K562 (cell line): Measurements from ENCODE around the gene TPM4. TPM values are rescaled to one million over a fixed set of nuclear protein-coding genes. Genes with fewer than 3 reads are reported as not detected.

Experiments
- ATAC-seq: fragments of 200-7000 bp; cut with Tn5 transposase; 3 replicates; pipeline ENCODE4 v1.9.1; 2020; ENCODE audit warnings: moderate library complexity
- BruUV-seq: library from RNA; stranded (reverse); fragments of 400-500 nt; replicated peaks from 2 replicates; lab custom pipeline; 2021; lab: Mats Ljungman, UMichigan
- CTCF ChIA-PET: fragments of 300-600 bp; formaldehyde crosslinking; extraction: SDS; loops from one replicate; lab custom pipeline; 2021; ENCODE audit warnings: low intra/inter-chr PET ratio; lab: Yijun Ruan, JAX
- POLR2A ChIA-PET: fragments of 300-600, 350-650 bp; sonication (Branson Sonifier 250); formaldehyde crosslinking; extraction: SDS; loops from one replicate; lab custom pipeline; 2021; ENCODE audit warnings: antibody characterized with exemption, inconsistent platforms; lab: Yijun Ruan, JAX
- DNase-seq, 4 experiments: peaks; one replicate each; pipeline versions ENCODE4 v3.0.0 to v3.0.0-alpha.2; 2011 to 2018; ENCODE audit warnings: low spot score in 3 of 4, mixed read lengths in 3 of 4; ENCODE audit errors: extremely low read depth in 1 of 4
- FAIRE-seq: peaks from 2 replicates; lab custom pipeline; 2011; peaks lifted over from hg19 to GRCh38; lab: Jason Lieb, UNC
- H2AFZ ChIP-seq: 2 replicates; pipeline ENCODE4 v1.6.0; 2011; ENCODE audit warnings: low read depth, low read length, control low read depth, inconsistent platforms
- H3K27ac ChIP-seq: fragments of 200-600 bp; 3 replicates; pipeline ENCODE4 v1.8.0; 2011; ENCODE audit warnings: low read depth, mild to moderate bottlenecking, control low read depth, inconsistent platforms, low read length, moderate library complexity, mixed read lengths; ENCODE audit errors: extremely low read depth
- H3K27me3 ChIP-seq, 2 experiments: fragments of 300-600 bp in 1 of 2; 2 replicates in 1 of 2; 3 replicates in 1 of 2; pipeline versions ENCODE4 v1.6.0 to v1.8.0; 2011; ENCODE audit warnings: inconsistent platforms in 2 of 2, low read length in 2 of 2, mild to moderate bottlenecking in 1 of 2, mixed read lengths in 1 of 2, moderate library complexity in 1 of 2; ENCODE audit not compliant: control insufficient read depth in 2 of 2, insufficient read depth in 2 of 2
- H3K36me3 ChIP-seq: fragments of 300-600 bp; 3 replicates; pipeline ENCODE4 v1.8.0; 2011; ENCODE audit warnings: mild to moderate bottlenecking, low read length, inconsistent platforms; ENCODE audit not compliant: control insufficient read depth, insufficient read depth
- H3K4me1 ChIP-seq, 2 experiments: fragments of 200-600 bp in 1 of 2; replicated peaks in 1 of 2; 2 replicates in 1 of 2; 3 replicates in 1 of 2; pipeline versions ENCODE4 v1.5.1 to v1.8.0; 2011; ENCODE audit warnings: inconsistent platforms in 2 of 2, low read length in 2 of 2, mild to moderate bottlenecking in 1 of 2, mixed read lengths in 1 of 2, moderate library complexity in 1 of 2; ENCODE audit not compliant: control insufficient read depth in 2 of 2, insufficient read depth in 2 of 2
- H3K4me2 ChIP-seq: 2 replicates; pipeline ENCODE4 v1.6.1; 2011; ENCODE audit warnings: low read length, control low read depth, inconsistent platforms, mixed read lengths; ENCODE audit not compliant: insufficient read depth
- H3K4me3 ChIP-seq: fragments of 200-600 bp; sonication (generic), shearing (Covaris generic); 2 replicates; pipeline ENCODE4 v1.5.1; 2016; ENCODE audit warnings: control low read depth, inconsistent platforms
- H3K79me2 ChIP-seq: fragments of 200-600 bp; 3 replicates; pipeline ENCODE4 v1.8.0; 2011; ENCODE audit warnings: low read length, inconsistent platforms; ENCODE audit not compliant: control insufficient read depth, insufficient read depth
- H3K9ac ChIP-seq, 2 experiments: 2 replicates each; pipeline versions ENCODE4 v1.6.0 to v1.6.1; 2011; ENCODE audit warnings: low read depth in 2 of 2, low read length in 2 of 2, control low read depth in 1 of 2, inconsistent platforms in 1 of 2, mild to moderate bottlenecking in 1 of 2, mixed read lengths in 1 of 2; ENCODE audit not compliant: insufficient read depth in 1 of 2
- H3K9me1 ChIP-seq: one replicate; pipeline ENCODE4 v1.6.0; 2011; ENCODE audit warnings: inconsistent platforms, mild to moderate bottlenecking, low read length, moderate library complexity; ENCODE audit not compliant: control insufficient read depth, insufficient read depth
- H3K9me3 ChIP-seq: replicated peaks from 2 replicates; pipeline ENCODE4 v1.5.1; 2011; ENCODE audit warnings: low read depth, low read length, inconsistent platforms; ENCODE audit not compliant: control insufficient read depth, insufficient read depth
- H4K20me1 ChIP-seq: replicated peaks from 2 replicates; pipeline ENCODE4 v1.6.1; 2011; ENCODE audit warnings: low read length, inconsistent platforms, mixed read lengths; ENCODE audit not compliant: control insufficient read depth, insufficient read depth
- ZBTB12 ChIP-seq: fragments of 250-450 bp; sonication (Bioruptor Pico); IDR thresholded peaks from 2 replicates; pipeline ENCODE4 v1.4.0; 2020
- ZNF12 ChIP-seq: sonication (generic); formaldehyde crosslinking; IDR thresholded peaks from 2 replicates; pipeline ENCODE4 v1.4.0; 2020; ENCODE audit warnings: mild to moderate bottlenecking, missing genetic modification reagents
- WGBS: fragments of 100-300 bp; shearing (Covaris generic); methylation state at CpG from one replicate; pipeline ENCODE4 v1.1.6; 2016; ENCODE audit warnings: low coverage, mixed read lengths; ENCODE audit not compliant: insufficient coverage; ENCODE audit errors: missing lambda C conversion rate; 5-methylcytosine and 5-hydroxymethylcytosine counted together
- in situ Hi-C: fragments of 300-500 bp; cut with MboI; formaldehyde crosslinking; loops from 4 replicates; pipeline ENCODE4 v1.15.0; 2018; ENCODE audit warnings: inconsistent platforms, mixed read lengths
- intact Hi-C: fragments of 100-400 bp; cut with micrococcal nuclease; formaldehyde crosslinking; loops from 2 replicates; pipeline ENCODE4 v1.14.2; 2022
- polyA plus RNA-seq, 8 experiments: library from polyadenylated mRNA; depleted of rRNA in 4 of 8; stranded (reverse) in 5 of 8; unstranded in 3 of 8; fragments of >200 nt; fragmentation: Nextera tagmentation in 2 of 8; fragmentation: Illumina TruSeq in 1 of 8; extraction: Ambion mirVana in 2 of 8; extraction: Trizol in 1 of 8; gene quantifications; 2 replicates each; pipeline versions ENCODE4 v1.2.1 to v1.2.3, GENCODE V29; 2011 to 2014; ENCODE audit warnings: inconsistent platforms in 1 of 8, missing spikeins in 1 of 8
- total RNA-seq, 7 experiments: library from RNA; depleted of rRNA in 6 of 7; stranded (reverse); fragments of >200 nt in 6 of 7; fragmentation: Illumina TruSeq in 2 of 7; extraction: Trizol in 2 of 7; gene quantifications; 2 replicates each; pipeline versions ENCODE4 v1.2.1 to v1.2.3, GENCODE V29; 2011 to 2021; ENCODE audit warnings: low replicate concordance in 1 of 7

TPM4 gene
- total and polyA plus RNA-seq, 9 of the 15 experiments (the other 6 are each of a cell fraction or from before 2014, with no cell fraction given): 28.1 to 111 (median 77.4) TPM

DNA sequence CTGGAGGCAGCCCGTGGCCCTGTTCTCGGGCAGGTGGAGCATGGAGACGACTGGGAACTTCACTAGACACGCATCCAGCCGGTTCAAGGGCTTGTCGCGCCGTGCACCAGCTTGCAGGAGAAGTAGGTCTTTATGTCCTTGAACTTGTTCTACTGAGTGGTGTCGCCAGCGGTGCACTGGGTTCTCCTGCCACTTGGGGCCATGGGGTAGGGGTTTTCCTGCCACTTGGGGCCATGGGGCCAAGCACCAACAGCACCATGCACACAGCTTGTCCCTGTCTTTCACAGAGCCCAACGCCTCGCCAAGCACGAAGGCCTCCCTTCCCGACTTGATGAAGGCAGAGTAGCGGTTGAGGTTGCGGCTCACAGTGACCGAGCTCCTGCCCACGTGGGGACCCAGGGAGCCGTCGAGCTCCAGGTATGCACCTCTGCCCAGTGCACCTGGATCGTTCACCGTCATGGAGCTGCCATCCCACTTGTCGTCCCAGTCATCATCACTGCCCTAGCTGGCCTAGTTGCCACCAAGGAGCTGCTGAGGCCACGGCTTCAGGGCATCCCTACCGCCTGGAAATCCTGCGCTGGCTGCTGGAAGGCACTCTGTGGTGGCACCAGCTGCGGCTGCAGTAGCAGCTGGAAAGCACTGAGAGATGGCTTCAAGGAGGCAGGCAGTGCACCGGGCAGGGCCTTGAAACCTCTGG is 40.5 kb upstream of the TPM4 start:
- no peaks in the 10 kb centered on the region for H3K9me3 ChIP-seq
- no TSS peak for BruUV-seq
- H3K27me3 ChIP-seq: peaks cover 6 to 46% of the 10 kb centered on the region in 2 experiments; a peak in 3 of 5 replicates
- ATAC-seq (no peak), FAIRE-seq (no peak), DNase-seq (peak in 1 of 4 experiments; percentile 7)
- H3K9ac ChIP-seq: no peak overlapping the region; a peak in 1 of 4 replicates
- H3K27ac ChIP-seq: no peak overlapping the region
- no peaks in the 10 kb centered on the region; the same call in 1 of the 2 replicates for H4K20me1 ChIP-seq
- TF ChIP-seq ZNF12 (CRISPR knock-in tag) (no peak), ZBTB12 (CRISPR knock-in tag) (no peak)
- in situ Hi-C loops: no loop called here
- CTCF ChIA-PET: no interaction called here
- intact Hi-C loops: no loop called here
- H2AFZ ChIP-seq: no peak overlapping the region
- WGBS: 3% methylated on average over 24 of the region's 28 CpGs
- H3K9me1 ChIP-seq: no peaks in the 10 kb centered on the region
- H3K4me3 ChIP-seq: no peak overlapping the region
- H3K4me1 ChIP-seq: peaks cover 0 to 11% of the 10 kb centered on the region in 2 experiments; a peak in 2 of 5 replicates
- no peaks in the 10 kb centered on the region for H3K36me3 ChIP-seq
- POLR2A ChIA-PET: interaction anchor here (0.6 to 1.1 kb wide), 3 partner anchors 11 to 119 kb away, joined by 3 read pairs; no protein-coding TSS in a partner anchor
- no peak overlapping the region for H3K4me2 ChIP-seq
- H3K79me2 ChIP-seq: no peaks in the 10 kb centered on the region
